Body of pancreas (tissue), 4 donors: ENCODE results near the gene RMI2.

Experiments
- CTCF ChIP-seq, 7 experiments: fragments of 450-650 bp in 4 of 7; fragments of 200-600 bp in 3 of 7; sonication (generic) in 3 of 7; IDR thresholded peaks; one replicate each; pipeline ENCODE4 v1.5.1; 2016 to 2019; ENCODE audit warnings: antibody characterized with exemption in 7 of 7
- POLR2A ChIP-seq, 3 donors: fragments of 450-650 bp; IDR thresholded peaks; one replicate each; pipeline ENCODE4 v1.6.1; 2016; ENCODE audit warnings: antibody characterized with exemption in 3 of 3, mild to moderate bottlenecking in 2 of 3

DNA sequence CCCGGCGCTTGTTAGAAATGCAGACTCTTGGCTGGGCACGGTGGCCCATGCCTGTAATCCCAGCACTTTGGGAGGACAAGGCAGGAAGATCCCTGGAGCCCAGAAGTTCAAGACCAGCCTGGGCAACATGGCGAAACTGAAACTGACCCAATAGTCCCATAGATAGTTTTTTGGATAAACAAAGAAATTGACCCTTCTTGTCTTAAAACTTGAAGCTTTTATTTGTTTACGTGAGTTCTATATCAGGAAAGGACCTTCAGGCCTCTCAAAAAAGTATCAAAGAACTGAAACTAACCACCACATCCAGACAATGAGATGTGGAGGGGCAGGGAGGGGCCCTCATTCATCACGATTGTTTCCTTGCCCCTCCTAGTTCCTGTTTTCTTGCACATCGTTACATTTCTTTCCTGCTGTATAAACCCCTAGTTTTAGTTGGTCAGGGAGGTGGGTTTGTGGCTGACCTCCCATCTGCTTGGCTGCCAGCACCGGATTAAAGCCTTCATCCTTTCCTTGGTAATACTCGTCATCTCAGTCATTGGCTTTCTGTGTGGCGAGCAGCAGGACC is 34.2 kb upstream of the RMI2 start:
- TF ChIP-seq CTCF (IDR thresholded peaks at IDR 0.05) (no peak), POLR2A (IDR thresholded peaks at IDR 0.05) (no peak)
